Measurements from ENCODE around the gene CEP78.

GRCh38 chr9:78278177-78278777, 42.4 kb downstream of the CEP78 start:
- TF ChIP-seq CTCF (tag by site-specific recombination; IDR thresholded peaks at IDR 0.05) (no peak), ZNF449 (tag by site-specific recombination; IDR thresholded peaks at IDR 0.05) (no peak), KLF10 (tag by site-specific recombination; IDR thresholded peaks at IDR 0.05) (no peak), ZFP41 (tag by site-specific recombination; IDR thresholded peaks at IDR 0.05; ENCODE audit: borderline replicate concordance) (no peak), ZNF24 (tag by site-specific recombination; IDR thresholded peaks at IDR 0.05) (no peak), TCF7L2 (IDR thresholded peaks at IDR 0.05; ENCODE audit: borderline replicate concordance, low read depth, low read length) (no peak), SP7 (tag by site-specific recombination; IDR thresholded peaks at IDR 0.05) (no peak), REST (tag by site-specific recombination; IDR thresholded peaks at IDR 0.05) (no peak), PATZ1 (tag by site-specific recombination; IDR thresholded peaks at IDR 0.05) (no peak), ZNF777 (tag by site-specific recombination; IDR thresholded peaks at IDR 0.05; ENCODE audit: borderline replicate concordance) (no peak), ZNF140 (tag by site-specific recombination; IDR thresholded peaks at IDR 0.05) (no peak), ZNF121 (tag by site-specific recombination; IDR thresholded peaks at IDR 0.05) (no peak)

Data from HEK293 (cell line).